Measurements from ENCODE around the gene MRPL32. TPM values are rescaled to one million over a fixed set of nuclear protein-coding genes. Genes with fewer than 3 reads are reported as not detected.

The MRPL32 gene
- total RNA-seq, 1 experiment from 2014 or later, result 87.8 TPM

DNA sequence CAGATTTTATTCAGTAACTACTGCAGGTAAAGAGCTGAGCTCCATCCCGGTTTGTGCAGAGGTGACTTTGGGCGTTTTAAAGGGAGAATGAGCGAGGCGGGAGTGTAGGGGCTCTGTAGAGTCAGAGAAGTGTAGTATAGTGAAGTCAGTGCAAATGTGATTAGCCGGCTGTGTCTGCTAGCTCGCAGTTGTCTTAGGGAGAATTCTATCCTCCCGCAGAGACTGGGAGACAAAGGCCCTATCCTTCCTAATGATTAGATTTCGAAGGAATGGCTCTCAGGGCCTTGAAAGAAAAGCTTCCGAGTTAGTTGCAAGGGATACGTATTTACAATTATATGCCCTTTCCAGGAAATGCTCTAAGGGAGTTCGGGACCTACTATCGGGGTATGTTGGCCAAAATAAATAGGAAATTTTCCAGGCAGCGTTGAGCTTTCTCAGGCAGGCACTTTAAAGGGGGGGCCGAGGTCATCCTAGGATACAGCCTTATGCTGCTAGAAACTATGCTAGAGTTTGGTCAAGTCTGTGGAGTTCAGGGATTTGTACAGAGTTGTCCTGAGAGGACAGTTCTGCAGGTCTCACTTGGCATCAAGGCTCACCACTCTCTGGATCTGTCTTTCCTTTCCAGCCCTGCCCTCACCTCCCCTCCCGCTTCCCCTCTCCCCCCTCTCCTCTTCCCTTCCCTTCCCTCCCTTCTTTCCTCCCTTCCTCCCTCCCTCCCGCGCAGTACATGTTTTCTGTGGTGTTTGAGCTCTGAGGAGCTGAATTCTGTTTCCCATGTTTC, 825 bp downstream of the MRPL32 start:
- H3K9me3 Mint-ChIP-seq (ENCODE audit: low read depth, unreplicated experiment), result no peaks in the 10 kb centered on the region
- DNase-seq, result no peak
- H3K4me3 Mint-ChIP-seq (ENCODE audit: low read depth, unreplicated experiment), result peak overlapping the region; percentile 100
- TF ChIP-seq, protein P1, sequence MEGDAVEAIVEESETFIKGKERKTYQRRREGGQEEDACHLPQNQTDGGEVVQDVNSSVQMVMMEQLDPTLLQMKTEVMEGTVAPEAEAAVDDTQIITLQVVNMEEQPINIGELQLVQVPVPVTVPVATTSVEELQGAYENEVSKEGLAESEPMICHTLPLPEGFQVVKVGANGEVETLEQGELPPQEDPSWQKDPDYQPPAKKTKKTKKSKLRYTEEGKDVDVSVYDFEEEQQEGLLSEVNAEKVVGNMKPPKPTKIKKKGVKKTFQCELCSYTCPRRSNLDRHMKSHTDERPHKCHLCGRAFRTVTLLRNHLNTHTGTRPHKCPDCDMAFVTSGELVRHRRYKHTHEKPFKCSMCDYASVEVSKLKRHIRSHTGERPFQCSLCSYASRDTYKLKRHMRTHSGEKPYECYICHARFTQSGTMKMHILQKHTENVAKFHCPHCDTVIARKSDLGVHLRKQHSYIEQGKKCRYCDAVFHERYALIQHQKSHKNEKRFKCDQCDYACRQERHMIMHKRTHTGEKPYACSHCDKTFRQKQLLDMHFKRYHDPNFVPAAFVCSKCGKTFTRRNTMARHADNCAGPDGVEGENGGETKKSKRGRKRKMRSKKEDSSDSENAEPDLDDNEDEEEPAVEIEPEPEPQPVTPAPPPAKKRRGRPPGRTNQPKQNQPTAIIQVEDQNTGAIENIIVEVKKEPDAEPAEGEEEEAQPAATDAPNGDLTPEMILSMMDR (IDR thresholded peaks at IDR 0.05; ENCODE audit: unreplicated experiment), result no peak
- peak overlapping the region; percentile 99 for H3K27ac Mint-ChIP-seq (ENCODE audit: unreplicated experiment)
- intact Hi-C loops (cut with micrococcal nuclease; ENCODE audit: unreplicated experiment), result loop anchor here (5.0 kb wide), 1 partner anchor 659 kb away; no protein-coding TSS in a partner anchor
- H3K27me3 Mint-ChIP-seq (ENCODE audit: unreplicated experiment), result no peaks in the 10 kb centered on the region
- CTCF ChIA-PET, result interaction anchor here (0.6 to 2.1 kb wide), 10 partner anchors 8 to 1950 kb away, joined by 3 to 12 read pairs (median 5); partner anchors contain the start of genes C7orf25 and STK17A
- peaks cover 23% of the 10 kb centered on the region for H3K4me1 Mint-ChIP-seq (ENCODE audit: low read depth, unreplicated experiment)
- peaks cover 46% of the 10 kb centered on the region for H3K36me3 Mint-ChIP-seq (ENCODE audit: insufficient read depth, unreplicated experiment)
- BruUV-seq (replicated peaks), result no TSS peak

DNA sequence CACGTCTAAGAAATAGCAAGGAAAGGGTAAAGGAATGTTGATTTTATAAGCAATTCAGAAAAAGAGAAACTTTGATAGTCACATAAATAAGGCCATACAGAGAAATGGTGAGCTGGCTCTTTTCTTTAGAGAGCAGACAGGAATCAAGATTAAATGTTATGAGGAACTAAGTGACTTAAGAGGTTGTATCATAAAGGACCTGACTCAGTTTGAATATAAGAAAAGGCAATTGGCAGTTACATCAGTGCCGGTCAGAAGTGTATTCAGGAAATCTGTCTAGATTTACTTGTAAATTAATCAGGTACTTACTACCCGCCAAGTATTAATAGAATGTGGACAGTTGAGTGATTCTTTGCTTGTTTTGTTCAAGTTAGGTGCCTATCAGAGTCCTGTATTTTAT, 2.1 kb downstream of the MRPL32 start:
- Mint-ChIP-seq H3K9me3 (ENCODE audit: low read depth, unreplicated experiment) (no peaks in the 10 kb centered on the region), H3K27ac (ENCODE audit: unreplicated experiment) (no peak overlapping the region), H3K36me3 (ENCODE audit: insufficient read depth, unreplicated experiment) (peaks cover 46% of the 10 kb centered on the region), H3K27me3 (ENCODE audit: unreplicated experiment) (no peaks in the 10 kb centered on the region), H3K4me3 (ENCODE audit: low read depth, unreplicated experiment) (no peak overlapping the region), H3K4me1 (ENCODE audit: low read depth, unreplicated experiment) (peaks cover 10% of the 10 kb centered on the region)
- no peak for DNase-seq
- TF ChIP-seq, protein P1 (IDR thresholded peaks at IDR 0.05; ENCODE audit: unreplicated experiment), result no peak
- BruUV-seq (replicated peaks), result no TSS peak
- intact Hi-C loops (cut with micrococcal nuclease; ENCODE audit: unreplicated experiment), result loop anchor here (5.0 kb wide), 1 partner anchor 658 kb away; no protein-coding TSS in a partner anchor
- CTCF ChIA-PET, result interaction anchor here (0.7 kb wide), 2 partner anchors 174 to 970 kb away, joined by 3 read pairs; no protein-coding TSS in a partner anchor

DNA sequence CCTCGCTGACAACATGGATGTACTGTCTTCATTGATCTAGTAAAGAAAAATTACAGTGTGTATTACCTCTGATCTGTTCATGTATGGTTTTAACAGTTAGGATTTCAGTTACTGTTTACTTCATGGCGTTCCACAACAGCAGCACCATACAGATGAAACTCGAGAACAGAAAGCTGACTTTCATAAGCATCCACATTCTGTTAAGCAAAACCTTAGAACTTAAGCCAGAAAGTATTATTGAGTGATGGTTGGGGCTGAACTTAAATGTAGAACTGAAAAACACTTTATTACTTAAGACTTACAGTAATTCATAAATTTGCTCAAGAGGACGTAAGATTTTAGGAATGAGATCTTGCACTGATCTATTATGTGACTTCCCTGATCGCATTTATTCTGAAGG, 3.7 kb downstream of the MRPL32 start:
- no peak for DNase-seq
- Mint-ChIP-seq H3K4me3 (ENCODE audit: low read depth, unreplicated experiment) (no peak overlapping the region), H3K36me3 (ENCODE audit: insufficient read depth, unreplicated experiment) (peaks cover 39% of the 10 kb centered on the region), H3K27ac (ENCODE audit: unreplicated experiment) (no peak overlapping the region), H3K27me3 (ENCODE audit: unreplicated experiment) (no peaks in the 10 kb centered on the region), H3K9me3 (ENCODE audit: low read depth, unreplicated experiment) (no peaks in the 10 kb centered on the region), H3K4me1 (ENCODE audit: low read depth, unreplicated experiment) (no peaks in the 10 kb centered on the region)
- no TSS peak for BruUV-seq (replicated peaks)
- CTCF ChIA-PET, result no interaction called here
- TF ChIP-seq, protein P1 (IDR thresholded peaks at IDR 0.05; ENCODE audit: unreplicated experiment), result no peak
- intact Hi-C loops (cut with micrococcal nuclease; ENCODE audit: unreplicated experiment), result no loop called here

DNA sequence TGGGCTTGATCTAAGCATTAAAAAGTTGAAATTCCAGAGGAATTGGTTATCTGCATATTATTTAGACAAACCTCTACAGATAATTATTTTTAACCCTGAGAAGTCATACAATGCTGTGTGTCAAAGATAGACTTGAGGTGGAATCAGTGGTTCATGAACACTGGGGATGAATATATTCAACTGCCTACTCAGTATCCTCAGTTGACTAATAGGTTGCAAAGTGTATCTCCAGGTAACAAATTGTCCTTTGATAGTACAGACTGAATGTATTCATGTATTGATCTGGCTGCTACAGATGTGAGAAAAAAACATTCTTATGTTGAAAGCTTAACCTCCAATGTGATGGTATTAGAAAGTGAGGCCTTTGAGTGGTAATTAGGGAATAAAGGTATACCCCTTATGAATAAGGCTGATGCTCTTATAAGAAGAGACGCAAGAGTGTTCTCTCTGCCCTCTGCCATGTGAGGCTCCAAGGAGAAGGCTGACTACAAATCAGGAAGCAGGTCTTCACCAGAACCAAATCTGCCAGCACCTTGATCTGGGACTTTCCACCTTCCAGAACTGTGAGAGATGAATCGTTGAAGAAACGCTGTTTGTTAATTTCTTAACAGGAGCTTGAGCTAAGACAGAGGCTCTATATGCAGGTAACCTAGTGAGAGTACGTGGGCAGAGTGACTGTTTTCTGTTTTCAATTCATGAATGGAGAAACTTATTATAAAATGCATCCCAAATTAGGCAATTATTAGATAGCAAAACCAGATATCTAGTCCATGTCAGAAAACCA, 7.5 kb downstream of the MRPL32 start:
- H3K36me3 Mint-ChIP-seq (ENCODE audit: insufficient read depth, unreplicated experiment), result peaks cover 15% of the 10 kb centered on the region
- H3K4me1 Mint-ChIP-seq (ENCODE audit: low read depth, unreplicated experiment), result no peaks in the 10 kb centered on the region
- CTCF ChIA-PET, result no interaction called here
- no peak overlapping the region for H3K4me3 Mint-ChIP-seq (ENCODE audit: low read depth, unreplicated experiment)
- TF ChIP-seq, protein P1 (IDR thresholded peaks at IDR 0.05; ENCODE audit: unreplicated experiment), result no peak
- H3K9me3 Mint-ChIP-seq (ENCODE audit: low read depth, unreplicated experiment), result no peaks in the 10 kb centered on the region
- H3K27ac Mint-ChIP-seq (ENCODE audit: unreplicated experiment), result no peak overlapping the region
- DNase-seq, result no peak
- no TSS peak for BruUV-seq (replicated peaks)
- intact Hi-C loops (cut with micrococcal nuclease; ENCODE audit: unreplicated experiment), result loop anchor here (2.0 to 5.0 kb wide), 5 partner anchors 413 to 898 kb away; no protein-coding TSS in a partner anchor
- no peaks in the 10 kb centered on the region for H3K27me3 Mint-ChIP-seq (ENCODE audit: unreplicated experiment)
